A549 (cell line): ENCODE data around the gene DISP3. TPM values are rescaled to one million over a fixed set of nuclear protein-coding genes. Genes with fewer than 3 reads are reported as not detected.

Experiments used
- ATAC-seq, 2 experiments: fragments of 200-7000 bp in 1 of 2; fragments of >200 bp in 1 of 2; cut with Nextera tagmentation in 1 of 2; cut with Tn5 transposase in 1 of 2; 3 replicates each; pipeline versions ENCODE4 v1.8.0 to v1.9.1; 2018 to 2020; ENCODE audit warnings: mild to moderate bottlenecking in 1 of 2, moderate library complexity in 1 of 2
- CTCF ChIA-PET: fragments of 300-600 bp; sonication (Branson Sonifier 250); formaldehyde crosslinking; extraction: SDS; loops from one replicate; lab custom pipeline; 2021; ENCODE audit warnings: antibody characterized with exemption, inconsistent platforms; lab: Yijun Ruan, JAX
- POLR2A ChIA-PET: fragments of 350-600 bp; formaldehyde crosslinking; extraction: SDS; loops from one replicate; lab custom pipeline; 2021; ENCODE audit warnings: antibody characterized with exemption, inconsistent platforms; lab: Yijun Ruan, JAX
- DNase-seq, 2 experiments: peaks; one replicate each; pipeline versions ENCODE4 v3.0.0 to v3.0.0-alpha.2; 2011 to 2016; ENCODE audit warnings: low read depth in 1 of 2, low spot score in 1 of 2
- FAIRE-seq: peaks from 2 replicates; lab custom pipeline; 2011; peaks lifted over from hg19 to GRCh38; lab: Jason Lieb, UNC
- H3K27ac ChIP-seq, 2 experiments: fragments of >200 bp; sonication (Bioruptor Twin); formaldehyde crosslinking; 3 replicates each; pipeline ENCODE4 v1.5.1; 2016 to 2017
- H3K4me1 ChIP-seq: fragments of >200 bp; sonication (Bioruptor Twin); formaldehyde crosslinking; 3 replicates; pipeline ENCODE4 v1.6.1; 2016
- H3K4me2 ChIP-seq: fragments of >200 bp; sonication (Bioruptor Twin); formaldehyde crosslinking; 3 replicates; pipeline ENCODE4 v1.6.1; 2016
- H3K4me3 ChIP-seq: fragments of >200 bp; sonication (Bioruptor Twin); formaldehyde crosslinking; 3 replicates; pipeline ENCODE4 v1.5.1; 2016
- H3K9me3 ChIP-seq: fragments of >200 bp; sonication (Bioruptor Twin); formaldehyde crosslinking; 3 replicates; pipeline ENCODE4 v1.6.1; 2016
- BHLHE40 ChIP-seq: IDR thresholded peaks from 2 replicates; pipeline ENCODE4 v1.6.1; 2012; ENCODE audit warnings: low read depth, low read length, inconsistent platforms
- CBX2 ChIP-seq: fragments of 200-600 bp; sonication (generic); IDR thresholded peaks from 2 replicates; pipeline ENCODE4 v1.6.1; 2016; ENCODE audit warnings: low read depth, mild to moderate bottlenecking, borderline replicate concordance
- EHMT2 ChIP-seq: fragments of 200-600 bp; sonication (generic); IDR thresholded peaks from 2 replicates; pipeline ENCODE4 v1.6.1; 2016; ENCODE audit warnings: antibody characterized with exemption, low read depth, mild to moderate bottlenecking, moderate library complexity
- EP300 ChIP-seq, 2 experiments: fragments of >200 bp; sonication (Bioruptor Twin); formaldehyde crosslinking; IDR thresholded peaks; 2 replicates in 1 of 2; 3 replicates in 1 of 2; pipeline ENCODE4 v1.6.1; 2016 to 2017
- ESRRA ChIP-seq: fragments of 150-350 bp; IDR thresholded peaks from 2 replicates; pipeline ENCODE4 v1.6.1; 2014; ENCODE audit warnings: mild to moderate bottlenecking, low read length, borderline replicate concordance
- FOSL2 ChIP-seq, 2 experiments: fragments of 450-650 bp in 1 of 2; fragments of >200 bp in 1 of 2; sonication (Bioruptor Twin) in 1 of 2; formaldehyde crosslinking; IDR thresholded peaks; 2 replicates each; pipeline versions ENCODE4 v1.5.0 to v1.6.1; 2016 to 2020; ENCODE audit warnings: mild to moderate bottlenecking in 1 of 2, moderate library complexity in 1 of 2
- HDAC2 ChIP-seq: fragments of 200-600 bp; sonication (generic); IDR thresholded peaks from 2 replicates; pipeline ENCODE4 v1.6.1; 2016
- HEYL ChIP-seq: fragments of 250-450 bp; sonication (Bioruptor Pico); IDR thresholded peaks from 2 replicates; pipeline ENCODE4 v1.8.0; 2021; ENCODE audit warnings: mild to moderate bottlenecking, moderate library complexity
- KDM1A ChIP-seq: fragments of 200-600 bp; sonication (generic); IDR thresholded peaks from 2 replicates; pipeline ENCODE4 v1.6.1; 2016; ENCODE audit warnings: low read depth, mild to moderate bottlenecking
- KDM5A ChIP-seq: fragments of 200-600 bp; sonication (generic); IDR thresholded peaks from 2 replicates; pipeline ENCODE4 v1.6.1; 2016; ENCODE audit warnings: antibody characterized with exemption, mild to moderate bottlenecking
- MYC ChIP-seq: IDR thresholded peaks from 2 replicates; pipeline ENCODE4 v1.6.1; 2012; ENCODE audit warnings: mild to moderate bottlenecking, inconsistent platforms, low read length, improper control_type of control experiment, borderline replicate concordance
- TFCP2L1 ChIP-seq: fragments of 250-450 bp; sonication (Bioruptor Pico); IDR thresholded peaks from 2 replicates; pipeline ENCODE4 v1.5.0; 2021; ENCODE audit warnings: mild to moderate bottlenecking
- TP53 ChIP-seq: fragments of 250-450 bp; sonication (Bioruptor Pico); IDR thresholded peaks from 2 replicates; pipeline ENCODE4 v1.5.0; 2021; ENCODE audit warnings: mild to moderate bottlenecking, moderate library complexity
- WGBS: methylation state at CpG from one replicate; pipeline ENCODE4 v1.1.6; 2017; ENCODE audit errors: missing lambda C conversion rate; 5-methylcytosine and 5-hydroxymethylcytosine counted together
- polyA plus RNA-seq, 4 experiments: library from polyadenylated mRNA; depleted of rRNA in 3 of 4; stranded (reverse); fragments of >200 nt; fragmentation: RNase III in 1 of 4; extraction: RNeasy Plus Mini Kit Qiagen cat#74134 plus additional on column Dnase treatment in 1 of 4; gene quantifications; 2 replicates in 3 of 4; 3 replicates in 1 of 4; pipeline ENCODE4 v1.2.3, GENCODE V29; 2011 to 2017
- TF ChIP-seq, protein P1 (sequence below): fragments of 250-450 bp; sonication (Bioruptor Pico); IDR thresholded peaks from 2 replicates; pipeline ENCODE4 v1.5.0; 2020; ENCODE audit warnings: low read depth, mild to moderate bottlenecking, moderate library complexity
- TF ChIP-seq, protein P2 (sequence below): IDR thresholded peaks from 2 replicates; pipeline ENCODE4 v1.6.1; 2012; ENCODE audit warnings: low read depth, borderline replicate concordance
- TF ChIP-seq, protein P3 (sequence below): fragments of >200 bp; sonication (Bioruptor Twin); formaldehyde crosslinking; IDR thresholded peaks from 3 replicates; pipeline ENCODE4 v1.5.1; 2016
- TF ChIP-seq, protein P4 (sequence below): fragments of >200 bp; sonication (Bioruptor Twin); formaldehyde crosslinking; IDR thresholded peaks from 3 replicates; pipeline ENCODE4 v1.6.1; 2016
- TF ChIP-seq, protein P5 (sequence below): fragments of 200-600 bp; sonication (generic); IDR thresholded peaks from 2 replicates; pipeline ENCODE4 v1.6.1; 2016; ENCODE audit warnings: antibody characterized with exemption, mild to moderate bottlenecking, moderate library complexity
- TF ChIP-seq, protein P6 (sequence below): fragments of 250-450 bp; sonication (Bioruptor Pico); IDR thresholded peaks from 2 replicates; pipeline ENCODE4 v1.5.0; 2021; ENCODE audit warnings: mild to moderate bottlenecking, moderate library complexity, borderline replicate concordance

The DISP3 gene
- polyA plus RNA-seq, 2 of the 4 experiments (the other 2 are of a cell fraction) = 0.09 to 0.22 TPM

DNA sequence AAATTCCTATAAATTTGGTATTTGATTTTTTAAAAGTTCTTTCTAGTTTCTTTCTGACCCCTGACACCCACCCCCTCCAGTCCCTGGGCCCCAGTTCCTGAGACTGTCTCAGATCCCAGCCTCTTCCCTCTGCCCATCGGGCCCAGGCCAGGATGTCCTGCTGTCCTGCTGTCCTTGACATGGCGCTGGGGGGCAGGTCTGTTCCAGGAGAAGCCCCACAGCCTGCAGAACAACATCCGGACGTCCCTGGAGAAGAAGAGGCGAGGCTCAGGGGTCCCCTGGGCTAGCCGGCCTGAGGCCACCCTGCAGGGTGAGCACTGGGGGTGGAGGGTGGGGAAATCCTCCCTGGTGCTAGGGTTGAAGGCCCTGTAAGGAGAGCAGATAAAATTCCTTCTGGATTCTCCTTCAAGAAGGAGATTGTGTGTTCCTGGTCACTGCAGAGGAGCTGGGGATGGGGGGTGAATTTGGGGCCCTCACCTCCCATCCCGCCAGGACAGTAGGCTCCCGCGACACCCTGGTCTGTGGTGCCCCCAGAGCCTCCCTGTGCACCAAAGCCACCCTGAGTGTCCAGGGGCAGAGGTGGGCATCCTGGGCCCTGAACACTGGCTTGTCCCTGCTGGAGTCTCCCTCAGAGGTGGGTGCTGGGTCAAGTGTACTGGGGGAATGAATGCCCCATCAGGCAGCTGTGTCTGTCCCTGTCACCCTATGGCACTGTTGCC lies 45.0 kb downstream of the DISP3 start:
- CTCF ChIA-PET = no interaction called here
- DNase-seq = no peak
- WGBS = 0% methylated on average over 1 of the region's 9 CpGs

More for the DNA sequence above, 45.0 kb downstream of the DISP3 start:
- ATAC-seq (no peak), FAIRE-seq (no peak)
- POLR2A ChIA-PET = no interaction called here
- Histone ChIP-seq H3K4me1 (no peaks in the 10 kb centered on the region), H3K4me2 (no peak overlapping the region), H3K4me3 (no peak overlapping the region), H3K27ac (no peak overlapping the region), H3K9me3 (no peaks in the 10 kb centered on the region)
- TF ChIP-seq, protein P1, sequence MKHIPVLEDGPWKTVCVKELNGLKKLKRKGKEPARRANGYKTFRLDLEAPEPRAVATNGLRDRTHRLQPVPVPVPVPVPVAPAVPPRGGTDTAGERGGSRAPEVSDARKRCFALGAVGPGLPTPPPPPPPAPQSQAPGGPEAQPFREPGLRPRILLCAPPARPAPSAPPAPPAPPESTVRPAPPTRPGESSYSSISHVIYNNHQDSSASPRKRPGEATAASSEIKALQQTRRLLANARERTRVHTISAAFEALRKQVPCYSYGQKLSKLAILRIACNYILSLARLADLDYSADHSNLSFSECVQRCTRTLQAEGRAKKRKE = no peak
- TF ChIP-seq EHMT2 (no peak), BHLHE40 (no peak), TFCP2L1 (no peak), HDAC2 (no peak), CBX2 (no peak), EP300 (IDR thresholded peaks at IDR 0.05) (no peak), KDM5A (no peak), KDM1A (no peak), MYC (no peak), HEYL (CRISPR knock-in tag) (no peak), FOSL2 (IDR thresholded peaks at IDR 0.05) (no peak), FOSL2 (CRISPR knock-in tag; IDR thresholded peaks at IDR 0.05) (no peak), TP53 (no peak), ESRRA (no peak)
- TF ChIP-seq, protein P2, sequence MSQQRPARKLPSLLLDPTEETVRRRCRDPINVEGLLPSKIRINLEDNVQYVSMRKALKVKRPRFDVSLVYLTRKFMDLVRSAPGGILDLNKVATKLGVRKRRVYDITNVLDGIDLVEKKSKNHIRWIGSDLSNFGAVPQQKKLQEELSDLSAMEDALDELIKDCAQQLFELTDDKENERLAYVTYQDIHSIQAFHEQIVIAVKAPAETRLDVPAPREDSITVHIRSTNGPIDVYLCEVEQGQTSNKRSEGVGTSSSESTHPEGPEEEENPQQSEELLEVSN = no peak
- TF ChIP-seq, protein P3, sequence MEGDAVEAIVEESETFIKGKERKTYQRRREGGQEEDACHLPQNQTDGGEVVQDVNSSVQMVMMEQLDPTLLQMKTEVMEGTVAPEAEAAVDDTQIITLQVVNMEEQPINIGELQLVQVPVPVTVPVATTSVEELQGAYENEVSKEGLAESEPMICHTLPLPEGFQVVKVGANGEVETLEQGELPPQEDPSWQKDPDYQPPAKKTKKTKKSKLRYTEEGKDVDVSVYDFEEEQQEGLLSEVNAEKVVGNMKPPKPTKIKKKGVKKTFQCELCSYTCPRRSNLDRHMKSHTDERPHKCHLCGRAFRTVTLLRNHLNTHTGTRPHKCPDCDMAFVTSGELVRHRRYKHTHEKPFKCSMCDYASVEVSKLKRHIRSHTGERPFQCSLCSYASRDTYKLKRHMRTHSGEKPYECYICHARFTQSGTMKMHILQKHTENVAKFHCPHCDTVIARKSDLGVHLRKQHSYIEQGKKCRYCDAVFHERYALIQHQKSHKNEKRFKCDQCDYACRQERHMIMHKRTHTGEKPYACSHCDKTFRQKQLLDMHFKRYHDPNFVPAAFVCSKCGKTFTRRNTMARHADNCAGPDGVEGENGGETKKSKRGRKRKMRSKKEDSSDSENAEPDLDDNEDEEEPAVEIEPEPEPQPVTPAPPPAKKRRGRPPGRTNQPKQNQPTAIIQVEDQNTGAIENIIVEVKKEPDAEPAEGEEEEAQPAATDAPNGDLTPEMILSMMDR = no peak
- TF ChIP-seq, protein P4, sequence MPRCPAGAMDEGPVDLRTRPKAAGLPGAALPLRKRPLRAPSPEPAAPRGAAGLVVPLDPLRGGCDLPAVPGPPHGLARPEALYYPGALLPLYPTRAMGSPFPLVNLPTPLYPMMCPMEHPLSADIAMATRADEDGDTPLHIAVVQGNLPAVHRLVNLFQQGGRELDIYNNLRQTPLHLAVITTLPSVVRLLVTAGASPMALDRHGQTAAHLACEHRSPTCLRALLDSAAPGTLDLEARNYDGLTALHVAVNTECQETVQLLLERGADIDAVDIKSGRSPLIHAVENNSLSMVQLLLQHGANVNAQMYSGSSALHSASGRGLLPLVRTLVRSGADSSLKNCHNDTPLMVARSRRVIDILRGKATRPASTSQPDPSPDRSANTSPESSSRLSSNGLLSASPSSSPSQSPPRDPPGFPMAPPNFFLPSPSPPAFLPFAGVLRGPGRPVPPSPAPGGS = no peak
- TF ChIP-seq, protein P5, sequence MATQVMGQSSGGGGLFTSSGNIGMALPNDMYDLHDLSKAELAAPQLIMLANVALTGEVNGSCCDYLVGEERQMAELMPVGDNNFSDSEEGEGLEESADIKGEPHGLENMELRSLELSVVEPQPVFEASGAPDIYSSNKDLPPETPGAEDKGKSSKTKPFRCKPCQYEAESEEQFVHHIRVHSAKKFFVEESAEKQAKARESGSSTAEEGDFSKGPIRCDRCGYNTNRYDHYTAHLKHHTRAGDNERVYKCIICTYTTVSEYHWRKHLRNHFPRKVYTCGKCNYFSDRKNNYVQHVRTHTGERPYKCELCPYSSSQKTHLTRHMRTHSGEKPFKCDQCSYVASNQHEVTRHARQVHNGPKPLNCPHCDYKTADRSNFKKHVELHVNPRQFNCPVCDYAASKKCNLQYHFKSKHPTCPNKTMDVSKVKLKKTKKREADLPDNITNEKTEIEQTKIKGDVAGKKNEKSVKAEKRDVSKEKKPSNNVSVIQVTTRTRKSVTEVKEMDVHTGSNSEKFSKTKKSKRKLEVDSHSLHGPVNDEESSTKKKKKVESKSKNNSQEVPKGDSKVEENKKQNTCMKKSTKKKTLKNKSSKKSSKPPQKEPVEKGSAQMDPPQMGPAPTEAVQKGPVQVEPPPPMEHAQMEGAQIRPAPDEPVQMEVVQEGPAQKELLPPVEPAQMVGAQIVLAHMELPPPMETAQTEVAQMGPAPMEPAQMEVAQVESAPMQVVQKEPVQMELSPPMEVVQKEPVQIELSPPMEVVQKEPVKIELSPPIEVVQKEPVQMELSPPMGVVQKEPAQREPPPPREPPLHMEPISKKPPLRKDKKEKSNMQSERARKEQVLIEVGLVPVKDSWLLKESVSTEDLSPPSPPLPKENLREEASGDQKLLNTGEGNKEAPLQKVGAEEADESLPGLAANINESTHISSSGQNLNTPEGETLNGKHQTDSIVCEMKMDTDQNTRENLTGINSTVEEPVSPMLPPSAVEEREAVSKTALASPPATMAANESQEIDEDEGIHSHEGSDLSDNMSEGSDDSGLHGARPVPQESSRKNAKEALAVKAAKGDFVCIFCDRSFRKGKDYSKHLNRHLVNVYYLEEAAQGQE = no peak
- TF ChIP-seq, protein P6, sequence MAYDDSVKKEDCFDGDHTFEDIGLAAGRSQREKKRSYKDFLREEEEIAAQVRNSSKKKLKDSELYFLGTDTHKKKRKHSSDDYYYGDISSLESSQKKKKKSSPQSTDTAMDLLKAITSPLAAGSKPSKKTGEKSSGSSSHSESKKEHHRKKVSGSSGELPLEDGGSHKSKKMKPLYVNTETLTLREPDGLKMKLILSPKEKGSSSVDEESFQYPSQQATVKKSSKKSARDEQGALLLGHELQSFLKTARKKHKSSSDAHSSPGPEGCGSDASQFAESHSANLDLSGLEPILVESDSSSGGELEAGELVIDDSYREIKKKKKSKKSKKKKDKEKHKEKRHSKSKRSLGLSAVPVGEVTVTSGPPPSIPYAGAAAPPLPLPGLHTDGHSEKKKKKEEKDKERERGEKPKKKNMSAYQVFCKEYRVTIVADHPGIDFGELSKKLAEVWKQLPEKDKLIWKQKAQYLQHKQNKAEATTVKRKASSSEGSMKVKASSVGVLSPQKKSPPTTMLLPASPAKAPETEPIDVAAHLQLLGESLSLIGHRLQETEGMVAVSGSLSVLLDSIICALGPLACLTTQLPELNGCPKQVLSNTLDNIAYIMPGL (CRISPR knock-in tag) = no peak
